Esophagus squamous epithelium (tissue), 5 donors: ENCODE data around the gene PRCP. TPM values are rescaled to one million over a fixed set of nuclear protein-coding genes. Genes with fewer than 3 reads are reported as not detected.
"Not testable (repeated sequence)": the region's sequence is repeated elsewhere in the genome, so short reads cannot be mapped to it uniquely, and the experiment has no call there.

Source experiments
- DNase-seq: peaks from one replicate; lab custom pipeline; 2025; lab: John Stamatoyannopoulos, UW
- H3K27ac ChIP-seq, 4 donors: fragments of 200-600 bp; sonication (generic); one replicate each; pipeline ENCODE4 v1.5.1; 2016 to 2019; ENCODE audit warnings: mild to moderate bottlenecking in 1 of 4
- H3K27me3 ChIP-seq, 4 donors: fragments of 200-600 bp; sonication (generic); 1 replicate in 3 of 4; 2 replicates in 1 of 4; pipeline versions ENCODE4 v1.5.1 to v1.6.0; 2017 to 2021; ENCODE audit warnings: antibody characterized with exemption in 1 of 4
- H3K36me3 ChIP-seq, 3 donors: fragments of 200-600 bp; sonication (generic); one replicate each; pipeline ENCODE4 v1.5.1; 2016 to 2019
- H3K4me1 ChIP-seq, 3 donors: fragments of 200-600 bp; sonication (generic); one replicate each; pipeline ENCODE4 v1.5.1; 2017 to 2019
- H3K4me3 ChIP-seq, 4 donors: fragments of 200-600 bp; sonication (generic); 1 replicate in 3 of 4; 2 replicates in 1 of 4; pipeline ENCODE4 v1.5.1; 2016 to 2019; ENCODE audit warnings: mild to moderate bottlenecking in 2 of 4, moderate library complexity in 1 of 4
- H3K9me3 ChIP-seq, 3 donors: fragments of 200-600 bp; sonication (generic); one replicate each; pipeline ENCODE4 v1.5.1; 2016 to 2019
- POLR2A ChIP-seq, 4 donors: fragments of 450-650 bp; IDR thresholded peaks; one replicate each; pipeline ENCODE4 v1.6.1; 2017; ENCODE audit warnings: antibody characterized with exemption in 4 of 4, mild to moderate bottlenecking in 4 of 4, moderate library complexity in 3 of 4
- WGBS, 2 donors: methylation state at CpG; one replicate each; pipeline ENCODE4 v1.1.5; 2018; 5-methylcytosine and 5-hydroxymethylcytosine counted together
- intact Hi-C: fragments of 100-400 bp; cut with DNase I; formaldehyde crosslinking; loops from one replicate; pipeline ENCODE4 v1.15.0; 2022
- total RNA-seq, 4 donors: library from RNA; depleted of rRNA; stranded (reverse); fragments of >200 nt; gene quantifications; one replicate each; pipeline ENCODE4 v1.1.0, GENCODE V29; 2016
- TF ChIP-seq, protein P1 (sequence below), 6 experiments: fragments of 450-650 bp in 4 of 6; fragments of 200-600 bp in 2 of 6; sonication (generic) in 2 of 6; IDR thresholded peaks; one replicate each; pipeline ENCODE4 v1.5.1; 2016 to 2019; ENCODE audit warnings: antibody characterized with exemption in 6 of 6, mild to moderate bottlenecking in 4 of 6, moderate library complexity in 4 of 6
- donor health status: DM: yes; HTN: yes; CAD: no.

The PRCP gene
- total RNA-seq, 4 donors from 2014 or later, result 39.6 to 82.4 (median 50.3) TPM

- intact Hi-C loops, result not testable (repeated sequence)
Observed at GRCh38 chr11:82919786-82920185, 19.6 kb upstream of the PRCP start.

GRCh38 chr11:82909015-82909640 lies 8.9 kb upstream of the PRCP start:
- no peaks in the 10 kb centered on the region for H3K9me3 ChIP-seq
- no peak for DNase-seq
- H3K4me3 ChIP-seq, result no peak overlapping the region
- intact Hi-C loops, result loop anchor here (10.0 kb wide), 2 partner anchors 256 to 366 kb away; no protein-coding TSS in a partner anchor
- no peak overlapping the region for H3K27ac ChIP-seq
- H3K27me3 ChIP-seq, result no peaks in the 10 kb centered on the region
- peaks cover 0 to 21% (median 0%) of the 10 kb centered on the region in 3 donors for H3K4me1 ChIP-seq
- TF ChIP-seq POLR2A (IDR thresholded peaks at IDR 0.05), result no peak
- TF ChIP-seq, protein P1, sequence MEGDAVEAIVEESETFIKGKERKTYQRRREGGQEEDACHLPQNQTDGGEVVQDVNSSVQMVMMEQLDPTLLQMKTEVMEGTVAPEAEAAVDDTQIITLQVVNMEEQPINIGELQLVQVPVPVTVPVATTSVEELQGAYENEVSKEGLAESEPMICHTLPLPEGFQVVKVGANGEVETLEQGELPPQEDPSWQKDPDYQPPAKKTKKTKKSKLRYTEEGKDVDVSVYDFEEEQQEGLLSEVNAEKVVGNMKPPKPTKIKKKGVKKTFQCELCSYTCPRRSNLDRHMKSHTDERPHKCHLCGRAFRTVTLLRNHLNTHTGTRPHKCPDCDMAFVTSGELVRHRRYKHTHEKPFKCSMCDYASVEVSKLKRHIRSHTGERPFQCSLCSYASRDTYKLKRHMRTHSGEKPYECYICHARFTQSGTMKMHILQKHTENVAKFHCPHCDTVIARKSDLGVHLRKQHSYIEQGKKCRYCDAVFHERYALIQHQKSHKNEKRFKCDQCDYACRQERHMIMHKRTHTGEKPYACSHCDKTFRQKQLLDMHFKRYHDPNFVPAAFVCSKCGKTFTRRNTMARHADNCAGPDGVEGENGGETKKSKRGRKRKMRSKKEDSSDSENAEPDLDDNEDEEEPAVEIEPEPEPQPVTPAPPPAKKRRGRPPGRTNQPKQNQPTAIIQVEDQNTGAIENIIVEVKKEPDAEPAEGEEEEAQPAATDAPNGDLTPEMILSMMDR (IDR thresholded peaks at IDR 0.05), result no peak
- 83 to 84% methylated on average over 7 of the region's 7 CpGs for WGBS, 2 donors
- H3K36me3 ChIP-seq, result no peaks in the 10 kb centered on the region

More at GRCh38 chr11:82919786-82920185, 19.6 kb upstream of the PRCP start:
- not testable (repeated sequence) for H3K27me3 ChIP-seq, DNase-seq, H3K4me3 ChIP-seq, H3K4me1 ChIP-seq, H3K9me3 ChIP-seq, H3K36me3 ChIP-seq
- WGBS, 2 donors, result 90 to 94% methylated on average over 10 of the region's 10 CpGs
- H3K27ac ChIP-seq, result peak overlapping the region in 2 of 4 donors; percentile 7 to 22

DNA sequence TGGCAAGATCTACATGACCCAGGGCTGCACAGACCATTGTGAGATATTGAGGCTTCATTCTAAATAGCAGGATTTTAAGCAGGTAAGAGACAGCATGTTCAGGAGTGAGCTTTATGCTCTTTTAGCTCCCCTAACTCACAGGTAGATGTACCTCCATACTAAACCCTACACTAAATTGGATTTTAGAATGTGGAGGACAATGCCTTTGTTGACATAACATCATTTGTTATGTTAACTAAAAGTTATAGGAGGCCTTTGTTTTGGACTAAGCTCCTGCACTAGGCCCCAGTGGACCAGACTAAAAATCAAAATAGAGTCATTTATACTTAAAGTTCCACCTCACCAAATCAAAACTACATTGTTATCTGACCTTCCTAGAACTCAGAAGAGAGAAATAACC lies 8.1 kb upstream of the PRCP start:
- intact Hi-C loops, result loop anchor here (10.0 kb wide), 2 partner anchors 256 to 366 kb away; no protein-coding TSS in a partner anchor
- Histone ChIP-seq H3K9me3 (no peaks in the 10 kb centered on the region), H3K4me3 (no peak overlapping the region), H3K27me3 (no peaks in the 10 kb centered on the region), H3K36me3 (no peaks in the 10 kb centered on the region), H3K4me1 (peaks cover 0 to 28% (median 0%) of the 10 kb centered on the region in 3 donors), H3K27ac (no peak overlapping the region)
- TF ChIP-seq POLR2A (IDR thresholded peaks at IDR 0.05), result no peak
- TF ChIP-seq, protein P1 (IDR thresholded peaks at IDR 0.05), result no peak
- no peak for DNase-seq

DNA sequence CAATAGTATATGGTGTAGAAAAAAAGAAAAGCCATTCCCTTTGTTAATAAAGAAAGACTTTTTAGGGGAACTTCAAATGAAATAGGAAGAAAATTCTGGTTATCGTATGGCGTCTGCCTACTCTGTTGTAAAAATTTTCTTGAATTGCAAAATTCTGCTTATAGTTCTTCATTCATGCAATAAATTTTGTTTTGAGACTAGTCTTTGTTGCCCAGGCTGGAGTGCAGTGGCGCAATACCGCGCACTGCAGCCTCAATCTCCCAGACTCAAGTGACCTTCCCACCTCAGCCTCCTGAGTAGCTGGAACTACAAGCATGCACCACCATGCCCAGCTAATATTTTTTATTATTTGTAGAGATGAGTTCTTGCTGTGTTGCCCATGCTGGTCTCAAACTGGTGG lies 7.1 kb upstream of the PRCP start:
- no peaks in the 10 kb centered on the region for H3K27me3 ChIP-seq
- no peak overlapping the region for H3K4me3 ChIP-seq
- H3K36me3 ChIP-seq, result no peaks in the 10 kb centered on the region
- no peak for DNase-seq
- intact Hi-C loops, result loop anchor here (10.0 kb wide), 2 partner anchors 257 to 367 kb away; no protein-coding TSS in a partner anchor
- H3K9me3 ChIP-seq, result no peaks in the 10 kb centered on the region
- WGBS, 2 donors, result 90 to 91% methylated on average over 5 of the region's 5 CpGs
- peaks cover 2 to 37% (median 3%) of the 10 kb centered on the region in 3 donors for H3K4me1 ChIP-seq
- TF ChIP-seq, protein P1 (IDR thresholded peaks at IDR 0.05), result no peak
- TF ChIP-seq POLR2A (IDR thresholded peaks at IDR 0.05), result no peak
- no peak overlapping the region for H3K27ac ChIP-seq

- no peak for DNase-seq
- intact Hi-C loops, result loop anchor here (10.0 kb wide), 2 partner anchors 258 to 368 kb away; no protein-coding TSS in a partner anchor
- WGBS, 2 donors, result 45 to 62% methylated on average over 2 of the region's 2 CpGs
Observed at GRCh38 chr11:82906931-82907330, 6.7 kb upstream of the PRCP start.

More at GRCh38 chr11:82906931-82907330, 6.7 kb upstream of the PRCP start:
- no peak overlapping the region for H3K4me3 ChIP-seq
- H3K4me1 ChIP-seq, result peaks cover 6 to 41% (median 7%) of the 10 kb centered on the region in 3 donors
- H3K27me3 ChIP-seq, result no peaks in the 10 kb centered on the region
- no peak for TF ChIP-seq POLR2A (IDR thresholded peaks at IDR 0.05)
- TF ChIP-seq, protein P1 (IDR thresholded peaks at IDR 0.05), result no peak
- no peaks in the 10 kb centered on the region for H3K9me3 ChIP-seq
- no peaks in the 10 kb centered on the region for H3K36me3 ChIP-seq
- H3K27ac ChIP-seq, result no peak overlapping the region
